HG03280 (cell line): ENCODE measurements around the gene LRRC25.

Source experiments
- ATAC-seq: cut with Tn5 transposase; IDR thresholded peaks from one replicate; pipeline ENCODE4 v1.9.1; 2021; ENCODE audit warnings: mild to moderate bottlenecking, moderate library complexity; ENCODE audit not compliant: unreplicated experiment

Gene LRRC25

DNA sequence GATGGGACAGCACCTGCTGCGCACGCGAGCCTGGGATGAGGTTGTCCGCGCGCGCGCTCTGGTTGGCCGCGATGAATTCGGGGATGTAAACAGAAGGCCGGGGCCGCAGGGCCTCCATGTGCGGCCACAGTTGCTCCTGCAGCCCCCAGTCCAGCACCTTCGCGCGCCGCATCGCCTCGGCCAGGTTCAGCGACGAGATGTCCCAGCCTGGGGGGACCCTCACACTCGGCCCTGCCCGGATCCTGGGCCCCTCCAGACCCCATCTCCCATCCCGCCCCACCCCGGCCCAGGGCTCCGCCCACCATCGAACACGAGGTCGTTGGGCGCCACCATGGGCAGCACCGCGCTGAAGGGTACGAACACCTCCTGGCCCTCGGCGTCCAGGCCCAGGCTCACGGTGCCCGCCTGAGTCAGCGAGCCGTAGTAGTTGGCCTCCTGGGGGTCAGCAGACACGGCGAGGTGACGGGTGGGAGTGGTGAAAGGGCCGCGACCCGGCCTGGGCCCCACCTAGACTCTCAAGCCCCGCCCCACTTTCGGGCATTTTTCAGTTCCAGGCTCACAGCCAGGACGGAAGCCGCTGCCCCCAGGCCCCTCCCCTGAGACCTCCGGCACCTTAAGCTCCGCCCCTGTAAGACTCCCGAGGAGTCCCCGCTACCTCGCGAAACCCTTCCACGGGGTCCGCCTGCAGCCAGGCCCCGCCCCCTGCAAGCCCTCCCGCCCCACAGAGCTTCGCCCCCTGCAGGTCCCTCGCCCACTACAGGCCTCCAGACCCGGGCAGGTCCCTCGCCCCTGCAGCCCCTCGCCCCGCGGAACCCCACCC, 39.5 kb upstream of the LRRC25 start:
- no peak for ATAC-seq

GRCh38 chr19:18435842-18436670, 38.6 kb upstream of the LRRC25 start:
- no peak for ATAC-seq

DNA sequence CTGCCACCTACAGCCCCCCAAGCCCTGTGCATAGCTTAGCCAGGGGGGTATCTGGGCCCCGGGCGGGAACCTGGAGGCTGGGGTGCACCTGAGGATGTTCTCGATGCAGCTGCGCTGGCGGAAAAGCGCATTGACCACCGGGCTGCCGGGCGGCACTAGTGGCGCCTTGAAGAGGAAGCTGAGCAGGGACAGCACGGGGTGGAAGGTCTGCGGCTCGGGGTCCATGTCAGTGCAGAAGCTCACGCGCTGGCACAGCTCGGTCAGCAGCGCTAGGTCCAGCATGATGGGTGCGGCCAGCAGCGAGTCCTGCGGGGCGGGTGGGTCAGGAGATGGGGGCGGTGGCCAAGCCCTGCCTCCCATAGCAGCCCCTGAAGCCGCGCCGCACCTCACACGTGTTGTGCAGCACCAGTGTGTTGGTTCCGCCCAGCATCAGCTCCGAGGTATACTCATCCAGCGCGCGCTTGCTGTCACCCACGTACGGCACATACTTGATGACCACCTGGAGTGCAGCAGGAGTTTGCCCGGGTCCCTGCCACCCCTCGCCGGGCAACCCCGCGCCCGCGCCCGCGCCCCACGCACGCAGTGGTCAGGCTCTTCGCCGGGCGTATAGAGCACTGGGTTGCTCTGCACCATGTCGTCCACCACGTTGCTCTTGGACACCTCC, 37.9 kb upstream of the LRRC25 start:
- ATAC-seq = no peak

DNA sequence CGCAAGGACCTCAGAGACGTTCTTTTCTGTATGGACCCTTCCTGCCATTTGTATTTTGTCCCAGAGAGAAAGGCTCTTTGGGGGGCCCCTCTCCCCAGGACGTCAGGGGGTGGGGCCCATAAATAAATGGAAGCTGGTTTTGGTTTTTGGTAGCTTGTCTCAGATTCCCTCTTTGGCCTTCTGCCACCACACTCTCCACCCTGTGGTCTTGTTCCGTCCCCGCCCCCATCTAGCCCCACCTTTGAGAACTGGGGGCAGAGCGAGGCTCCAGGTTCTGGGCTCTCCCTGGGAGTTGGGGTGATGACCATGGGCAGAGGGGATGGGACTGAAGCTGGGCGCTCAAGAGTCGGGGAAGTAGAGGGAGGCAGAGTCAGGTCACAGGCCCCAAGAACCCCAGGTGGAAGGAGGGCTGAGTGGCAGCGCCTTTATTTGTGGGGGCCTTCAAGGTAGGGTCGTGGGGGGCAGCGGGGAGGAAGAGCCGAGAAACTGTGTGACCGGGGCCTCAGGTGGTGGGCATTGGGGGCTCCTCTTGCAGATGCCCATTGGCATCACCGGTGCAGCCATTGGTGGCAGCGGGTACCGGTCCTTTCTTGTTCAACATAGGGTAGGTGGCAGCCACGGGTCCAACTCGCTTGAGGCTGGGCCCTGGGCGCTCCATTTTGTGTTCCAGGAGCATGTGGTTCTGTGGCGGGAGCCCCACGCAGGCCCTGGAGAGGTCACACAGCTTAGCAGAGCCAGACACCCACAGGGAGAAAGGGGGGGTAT, 37.2 kb upstream of the LRRC25 start:
- no peak for ATAC-seq

- ATAC-seq = no peak
These were observed 36.4 kb upstream of the LRRC25 start for GRCh38 chr19:18433735-18434398.

DNA sequence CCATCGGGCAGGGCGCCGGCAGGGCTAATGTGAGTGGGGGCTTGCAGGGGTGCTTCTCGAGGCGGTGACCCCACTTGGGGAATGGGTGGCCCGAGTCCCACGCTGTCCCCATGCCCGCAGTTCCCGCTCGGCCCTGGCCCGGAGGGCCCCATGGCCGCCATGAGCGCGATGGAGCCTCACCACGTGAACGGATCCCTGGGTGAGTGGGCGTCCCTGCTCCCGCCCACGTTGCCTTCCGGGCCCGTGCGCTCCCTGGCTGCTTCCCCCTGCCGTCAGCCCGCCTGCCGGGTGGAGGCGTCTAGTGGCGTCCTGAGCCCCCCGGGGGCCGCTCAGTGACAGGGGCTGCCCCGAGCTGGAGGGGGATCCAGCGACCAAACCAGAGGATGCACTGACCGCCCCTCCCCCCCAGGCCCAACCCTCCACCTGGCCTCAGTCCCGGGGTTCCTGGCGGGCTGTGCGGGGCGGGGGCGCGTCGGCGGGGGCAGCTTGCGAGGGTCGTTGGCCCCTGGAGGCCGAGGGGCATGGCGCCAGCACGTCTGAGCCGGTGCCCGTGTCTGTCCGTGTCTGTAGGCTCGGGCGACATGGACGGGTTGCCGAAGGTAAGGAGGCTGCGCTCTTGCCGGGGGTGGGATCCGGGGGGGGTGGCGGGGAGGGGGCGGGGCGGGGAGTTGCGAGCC, 35.7 kb upstream of the LRRC25 start:
- ATAC-seq = no peak

GRCh38 chr19:18432275-18433014, 35.0 kb upstream of the LRRC25 start:
- no peak for ATAC-seq

GRCh38 chr19:18431351-18432197, 34.2 kb upstream of the LRRC25 start:
- ATAC-seq = no peak

DNA sequence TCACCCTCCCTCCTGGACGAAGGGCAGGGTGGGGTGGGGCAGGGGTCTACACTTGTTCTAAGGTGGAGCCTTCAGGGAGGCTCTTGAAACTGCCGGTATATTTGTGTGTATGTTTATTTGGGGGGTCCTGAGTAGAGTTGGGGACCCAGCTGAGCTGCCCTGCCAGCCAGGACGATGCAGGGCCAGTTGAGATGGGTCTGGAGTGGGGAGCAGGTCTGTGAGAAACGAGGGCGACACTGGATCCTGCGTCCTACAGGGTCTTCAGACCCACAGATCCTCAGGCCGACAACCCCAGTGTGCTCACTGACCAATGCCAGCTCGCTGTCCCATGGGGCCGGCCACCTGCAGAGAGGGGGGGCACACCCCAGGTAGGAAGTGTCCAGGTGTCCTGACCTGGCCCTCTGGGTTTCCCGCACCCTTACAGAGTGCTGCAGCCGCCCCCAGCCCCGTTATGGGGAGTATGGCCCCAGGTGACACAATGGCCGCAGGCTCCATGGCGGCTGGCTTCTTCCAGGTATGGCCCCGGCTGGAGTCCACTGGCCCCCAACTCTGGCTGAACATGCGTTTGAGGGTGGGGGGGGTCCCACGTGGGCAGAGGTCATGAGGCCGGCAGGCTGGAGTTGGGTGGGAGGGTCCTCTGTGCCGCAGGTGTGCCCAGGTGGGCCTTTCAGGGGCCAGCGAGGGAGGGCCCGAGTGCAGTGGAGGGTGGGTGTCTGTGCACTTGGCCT, 33.2 kb upstream of the LRRC25 start:
- no peak for ATAC-seq

DNA sequence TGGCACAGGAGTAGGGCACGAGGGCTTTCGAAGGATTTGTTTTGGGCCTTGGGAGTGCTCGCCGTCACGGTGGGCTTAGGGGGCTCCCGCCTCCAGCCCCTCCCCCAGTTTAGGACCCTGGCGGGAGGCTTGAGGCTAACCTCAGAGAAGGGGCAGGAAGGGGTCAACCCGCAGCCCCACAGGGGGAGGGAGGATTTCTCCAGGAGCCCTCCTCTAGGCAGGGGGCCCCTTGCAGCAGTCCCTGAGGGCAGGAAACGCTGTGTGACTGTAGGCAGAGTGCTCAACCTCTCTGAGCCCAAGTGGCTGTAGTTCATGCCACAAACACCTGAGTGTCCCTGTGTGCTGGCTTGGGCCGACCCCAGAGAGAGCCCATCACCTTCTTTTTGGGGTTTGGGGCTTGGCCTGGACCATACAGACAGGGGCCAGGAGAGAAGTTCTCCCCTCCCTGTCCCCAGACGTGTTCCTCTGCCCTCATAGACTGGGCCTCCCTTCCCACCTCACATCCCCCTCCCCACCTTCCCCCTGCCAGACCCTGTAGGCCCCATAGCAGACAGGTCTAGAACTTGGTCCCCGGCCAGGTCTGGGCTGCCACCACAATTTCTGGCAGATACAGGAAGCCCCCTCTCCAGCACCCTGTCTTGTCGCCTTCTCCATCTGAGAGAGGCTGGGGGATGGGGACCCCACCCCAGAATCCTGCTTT, 32.4 kb upstream of the LRRC25 start:
- ATAC-seq = no peak

DNA sequence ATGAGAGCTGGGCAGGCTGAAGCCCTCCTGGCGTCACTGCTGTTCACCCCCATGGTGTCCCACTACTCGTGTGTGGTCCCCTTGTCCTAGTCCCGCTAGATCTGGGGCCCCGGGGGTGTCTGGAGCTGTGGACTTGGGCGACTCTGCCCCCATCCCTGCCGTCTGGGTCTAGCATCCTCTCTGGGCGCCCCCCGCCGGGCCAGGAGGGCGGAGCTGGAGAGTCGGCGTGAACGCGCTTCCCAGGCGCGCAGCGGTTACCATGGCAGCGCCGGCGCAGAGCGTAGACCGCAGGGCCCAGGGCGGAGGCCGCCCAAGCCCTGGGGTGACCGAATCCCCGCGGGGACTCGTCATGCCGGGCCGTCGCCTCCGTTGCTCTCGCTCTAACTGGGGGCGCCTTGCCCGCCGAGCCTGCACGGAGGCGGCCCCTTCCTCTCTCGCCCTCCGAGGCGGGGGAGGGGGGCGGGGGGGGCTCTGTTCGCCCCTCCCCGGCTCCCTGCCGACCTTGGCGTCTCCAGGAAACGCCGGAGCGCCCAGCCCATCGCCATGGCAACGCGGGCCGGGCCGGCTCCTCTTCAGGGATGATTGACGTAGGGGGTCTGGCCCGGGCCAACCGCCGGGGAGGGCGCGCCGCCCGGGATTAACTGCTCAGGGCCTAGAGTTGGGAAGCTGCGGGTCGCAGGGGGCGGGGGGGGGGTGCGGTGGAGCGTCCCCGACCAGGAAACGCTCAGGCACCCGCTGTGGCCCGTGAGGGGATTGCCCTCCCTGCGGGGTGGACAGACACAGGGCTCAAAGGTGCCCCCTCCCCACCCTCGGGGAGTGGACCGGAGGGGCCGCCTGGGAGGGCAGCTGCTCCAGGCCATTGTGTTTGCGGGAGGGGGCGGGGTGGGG, 31.6 kb upstream of the LRRC25 start:
- ATAC-seq = peak; percentile 55

GRCh38 chr19:18428173-18428786, 30.9 kb upstream of the LRRC25 start:
- no peak for ATAC-seq

DNA sequence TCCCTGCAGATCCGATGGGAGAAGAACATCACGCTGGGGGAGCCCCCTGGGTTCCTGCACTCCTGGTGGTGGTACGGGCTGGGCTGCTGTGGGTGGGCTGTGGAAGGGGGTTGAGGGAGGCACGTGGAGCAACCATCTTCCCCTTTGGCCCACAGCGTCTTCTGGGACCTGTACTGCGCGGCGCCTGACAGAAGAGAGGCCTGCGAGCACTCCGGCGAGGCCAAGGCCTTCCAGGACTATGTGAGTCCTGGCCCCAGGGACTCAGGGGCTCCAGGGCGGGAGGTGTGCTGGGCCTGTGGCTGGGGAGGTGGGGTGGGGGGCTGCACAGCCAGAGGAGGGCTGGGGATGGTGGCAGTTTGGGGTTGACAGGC, 30.3 kb upstream of the LRRC25 start:
- ATAC-seq = no peak

DNA sequence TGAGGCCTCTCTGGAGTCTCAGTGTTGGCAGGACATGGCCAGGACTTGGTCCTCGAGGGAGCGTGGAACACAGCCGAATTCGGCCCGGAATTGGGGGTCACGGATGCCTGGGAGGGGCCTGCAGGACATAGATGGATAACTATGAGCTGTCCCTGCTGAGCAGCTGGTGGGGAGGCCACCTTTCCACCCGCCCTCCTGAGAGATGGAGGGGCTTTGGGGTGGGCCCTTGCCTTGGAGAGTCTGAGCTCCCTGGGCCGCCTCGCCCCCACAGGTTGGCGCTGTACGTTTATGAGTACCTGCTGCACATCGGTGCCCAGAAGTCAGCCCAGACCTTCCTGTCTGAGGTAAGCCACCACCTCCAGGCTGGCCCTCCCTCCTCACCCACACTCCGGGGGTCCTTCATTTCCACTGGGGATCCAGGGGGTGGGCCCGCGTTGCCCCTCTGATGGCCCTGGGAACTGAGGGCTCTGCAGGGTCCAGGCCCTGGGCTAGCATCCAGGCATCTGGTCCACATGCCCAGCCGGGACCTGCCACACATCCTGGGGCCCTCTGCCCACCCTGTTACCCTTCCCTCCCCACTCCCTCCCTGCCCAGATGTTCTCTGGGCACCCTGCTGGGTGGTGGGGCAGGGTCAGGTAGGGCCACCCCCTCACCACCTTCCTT, 29.8 kb upstream of the LRRC25 start:
- ATAC-seq = no peak

DNA sequence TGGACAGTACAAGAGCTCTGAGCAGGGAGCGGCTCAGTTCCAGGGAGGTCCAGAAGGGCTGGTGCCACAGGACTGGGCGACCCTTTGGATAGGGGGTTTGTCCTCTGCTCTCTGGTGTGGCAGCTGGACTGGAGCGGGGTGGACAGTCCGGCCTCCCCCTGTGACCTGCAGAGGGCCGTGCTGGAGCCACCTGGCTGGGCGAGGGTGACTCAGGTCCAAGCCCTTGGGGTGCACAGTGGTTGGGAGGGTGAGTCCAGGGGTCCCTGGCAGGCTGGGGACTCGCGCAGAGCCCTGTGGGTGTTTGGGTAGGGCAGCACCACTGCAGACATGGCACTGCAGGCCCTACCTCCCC, 29.0 kb upstream of the LRRC25 start:
- ATAC-seq = no peak
